Endothelial cell of umbilical vein (primary cell): Measurements from ENCODE around the gene ADSS1. TPM values are rescaled to one million over a fixed set of nuclear protein-coding genes. Genes with fewer than 3 reads are reported as not detected.

Experiments
- BruUV-seq: library from RNA; stranded (reverse); fragments of 400-500 nt; replicated peaks from 2 replicates; lab custom pipeline; 2021; lab: Mats Ljungman, UMichigan
- CTCF ChIA-PET: fragments of 300-600, 350-600 bp; sonication (Branson Sonifier 250); formaldehyde crosslinking; loops from one replicate; lab custom pipeline; 2021; ENCODE audit warnings: antibody characterized with exemption, inconsistent platforms; lab: Charles Lee
- POLR2A ChIA-PET: fragments of 300-600, 350-600 bp; sonication (Branson Sonifier 250); formaldehyde crosslinking; loops from one replicate; lab custom pipeline; 2021; ENCODE audit warnings: antibody characterized with exemption, inconsistent platforms; lab: Charles Lee
- DNase-seq: peaks from one replicate; pipeline ENCODE4 v3.0.0-alpha.2; 2011; ENCODE audit warnings: low read depth, low spot score
- FAIRE-seq: peaks from 2 replicates; lab custom pipeline; 2011; peaks lifted over from hg19 to GRCh38; lab: Jason Lieb, UNC
- H2AFZ ChIP-seq: 2 replicates; pipeline ENCODE4 v1.6.0; 2012; ENCODE audit warnings: low read depth, low read length, control low read depth, inconsistent platforms
- H3K27ac ChIP-seq: 2 replicates; pipeline ENCODE4 v1.5.1; 2011; ENCODE audit warnings: low read depth, mild to moderate bottlenecking, control low read depth, low read length, moderate library complexity; ENCODE audit not compliant: insufficient read depth
- H3K27me3 ChIP-seq, 2 experiments: 2 replicates each; pipeline versions ENCODE4 v1.6.0 to v1.6.1; 2011; ENCODE audit warnings: low read length in 2 of 2, mixed read lengths in 1 of 2; ENCODE audit not compliant: control insufficient read depth in 2 of 2, insufficient read depth in 2 of 2
- H3K36me3 ChIP-seq, 2 experiments: 2 replicates in 1 of 2; 3 replicates in 1 of 2; pipeline ENCODE4 v1.5.1; 2011; ENCODE audit warnings: low read length in 2 of 2, mild to moderate bottlenecking in 1 of 2, moderate library complexity in 1 of 2; ENCODE audit not compliant: control insufficient read depth in 2 of 2, insufficient read depth in 2 of 2; ENCODE audit errors: extremely low read depth in 1 of 2
- H3K4me1 ChIP-seq: 3 replicates; pipeline ENCODE4 v1.5.1; 2011; ENCODE audit warnings: mild to moderate bottlenecking, low read length; ENCODE audit not compliant: control insufficient read depth, insufficient read depth; ENCODE audit errors: extremely low read depth
- H3K4me2 ChIP-seq: 2 replicates; pipeline ENCODE4 v1.6.1; 2011; ENCODE audit warnings: low read length, control low read depth, mixed read lengths; ENCODE audit not compliant: insufficient read depth
- H3K4me3 ChIP-seq, 3 experiments: fragments of 200-600 bp in 1 of 3; sonication (generic), shearing (Covaris generic) in 1 of 3; replicated peaks in 1 of 3; 2 replicates each; pipeline ENCODE4 v1.5.1; 2011 to 2016; ENCODE audit warnings: control low read depth in 3 of 3, low read length in 3 of 3, mild to moderate bottlenecking in 2 of 3, inconsistent platforms in 1 of 3, low read depth in 1 of 3, moderate library complexity in 1 of 3; ENCODE audit not compliant: insufficient read depth in 1 of 3
- H3K79me2 ChIP-seq: 2 replicates; pipeline ENCODE4 v1.6.0; 2012; ENCODE audit warnings: low read length, inconsistent platforms; ENCODE audit not compliant: control insufficient read depth, insufficient read depth
- H3K9ac ChIP-seq: replicated peaks from 2 replicates; pipeline ENCODE3; 2011; ENCODE audit warnings: low read length, control low read depth; ENCODE audit not compliant: insufficient read depth; ENCODE audit errors: extremely low read depth
- H3K9me1 ChIP-seq: replicated peaks from 3 replicates; pipeline ENCODE4 v1.6.0; 2011; ENCODE audit warnings: mild to moderate bottlenecking, low read length; ENCODE audit not compliant: control insufficient read depth, insufficient read depth; ENCODE audit errors: extremely low read depth
- H3K9me3 ChIP-seq: replicated peaks from 2 replicates; pipeline ENCODE4 v1.5.1; 2012; ENCODE audit warnings: low read length, inconsistent platforms; ENCODE audit not compliant: control insufficient read depth, insufficient read depth
- H4K20me1 ChIP-seq: replicated peaks from 2 replicates; pipeline ENCODE3; 2011; ENCODE audit warnings: mild to moderate bottlenecking, low read length; ENCODE audit not compliant: control insufficient read depth, insufficient read depth; ENCODE audit errors: extremely low read depth
- FOS ChIP-seq: IDR thresholded peaks from 2 replicates; pipeline ENCODE4 v1.6.1; 2011; ENCODE audit warnings: mild to moderate bottlenecking, low read length, moderate library complexity, borderline replicate concordance; ENCODE audit not compliant: insufficient read depth
- GATA2 ChIP-seq: IDR thresholded peaks from 2 replicates; pipeline ENCODE4 v1.7.0; 2011; ENCODE audit warnings: low read depth, mild to moderate bottlenecking, moderate library complexity, mixed read lengths, low read length; ENCODE audit not compliant: insufficient read length, insufficient read depth
- JUN ChIP-seq: IDR thresholded peaks from 2 replicates; pipeline ENCODE4 v1.6.1; 2011; ENCODE audit warnings: borderline replicate concordance, low read depth; ENCODE audit not compliant: insufficient read length, insufficient read depth
- MYC ChIP-seq: IDR thresholded peaks from one replicate; pipeline ENCODE4 v1.6.1; 2011; ENCODE audit warnings: mild to moderate bottlenecking, low read depth, low read length
- POLR2A ChIP-seq: IDR thresholded peaks from 2 replicates; pipeline ENCODE4 v1.6.1; 2012; ENCODE audit warnings: low read depth, mild to moderate bottlenecking, control low read depth, low read length
- POLR2AphosphoS5 ChIP-seq: IDR thresholded peaks from 2 replicates; pipeline ENCODE4 v1.6.1; 2012; ENCODE audit warnings: low read depth, mild to moderate bottlenecking, control low read depth, low read length, moderate library complexity; ENCODE audit not compliant: insufficient read depth
- dilution Hi-C: fragments of 300-500 bp; cut with MboI; formaldehyde crosslinking; loops from one replicate; pipeline ENCODE4 v1.15.0; 2019; ENCODE audit warnings: low sequenced_read_pairs; ENCODE audit not compliant: extremely low pct_ligation_motif_present
- intact Hi-C: fragments of 100-400 bp; cut with micrococcal nuclease; formaldehyde crosslinking; loops from one replicate; pipeline ENCODE4 v1.10.0; 2022
- polyA plus RNA-seq, 4 experiments: library from polyadenylated mRNA; depleted of rRNA in 3 of 4; stranded (reverse) in 3 of 4; unstranded in 1 of 4; fragments of >200 nt; gene quantifications; 2 replicates each; pipeline versions ENCODE4 v1.2.1 to v1.2.3, GENCODE V29; 2011 to 2012; ENCODE audit warnings: missing spikeins in 1 of 4
- total RNA-seq: library from RNA; stranded (reverse); gene quantifications from 2 replicates; pipeline ENCODE4 v1.2.3, GENCODE V29; 2021
- TF ChIP-seq, protein P1 (sequence below), 2 donors: IDR thresholded peaks; 1 replicate in 1 of 2; 2 replicates in 1 of 2; pipeline ENCODE4 v1.5.1; 2011; ENCODE audit warnings: low read length in 2 of 2, mild to moderate bottlenecking in 2 of 2, moderate library complexity in 2 of 2, control low read depth in 1 of 2, inconsistent platforms in 1 of 2, low read depth in 1 of 2; ENCODE audit not compliant: insufficient read depth in 1 of 2; ENCODE audit errors: extremely low read depth in 1 of 2

The ADSS1 gene
- total and polyA plus RNA-seq, 2 donors (not counting 3 experiments of a cell fraction or from before 2014, with no cell fraction given) = 1.9 TPM

DNA sequence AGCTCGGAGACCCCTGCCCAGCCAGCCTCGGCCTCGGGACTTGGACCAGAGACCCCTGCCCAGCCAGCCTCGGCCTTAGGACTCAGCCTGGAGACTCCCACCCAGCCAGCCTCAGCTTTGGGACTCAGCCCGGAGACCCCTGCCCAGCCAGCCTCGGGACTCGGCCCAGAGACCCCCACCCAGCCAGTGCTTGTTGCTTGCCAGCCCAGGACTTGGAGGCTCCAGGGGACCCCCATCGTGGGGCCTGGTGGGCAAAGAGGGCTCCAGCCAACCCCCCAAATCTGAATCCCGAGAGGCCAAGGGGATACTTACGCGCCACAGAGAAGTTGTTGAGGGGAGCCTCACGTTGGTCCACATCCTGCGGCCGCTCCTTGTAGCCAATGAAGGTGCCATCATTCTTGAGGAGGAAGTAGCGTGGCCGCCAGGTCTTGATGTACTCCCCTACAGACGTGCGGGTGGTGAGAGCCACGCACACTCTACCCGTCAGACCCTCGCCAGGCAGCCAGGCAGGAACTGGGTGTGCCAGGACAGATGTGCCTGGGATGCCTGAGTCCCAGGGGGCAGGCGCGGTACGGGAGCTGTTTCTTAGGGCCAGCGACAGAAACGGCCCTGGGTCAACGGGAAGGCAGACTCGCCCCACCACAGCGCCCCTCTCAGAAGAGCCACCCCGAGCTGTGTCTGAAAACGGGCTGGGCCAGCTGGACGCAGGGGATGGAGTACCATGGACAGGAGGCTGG, 55.9 kb downstream of the ADSS1 start:
- Histone ChIP-seq H3K4me2 (no peak overlapping the region), H3K36me3 (peaks cover 4 to 20% of the 10 kb centered on the region in 2 experiments), H3K4me3 (no peak overlapping the region), H3K79me2 (peaks cover 6% of the 10 kb centered on the region), H3K4me1 (no peaks in the 10 kb centered on the region), H3K9ac (no peak overlapping the region), H3K9me3 (no peaks in the 10 kb centered on the region), H3K27me3 (no peaks in the 10 kb centered on the region), H4K20me1 (no peaks in the 10 kb centered on the region), H2AFZ (no peak overlapping the region), H3K27ac (no peak overlapping the region), H3K9me1 (no peaks in the 10 kb centered on the region)
- DNase-seq (no peak), FAIRE-seq (no peak)
- intact Hi-C loops = no loop called here
- dilution Hi-C loops = no loop called here
- TF ChIP-seq FOS = no peak
- TF ChIP-seq POLR2AphosphoS5 = no peak
- no peak for TF ChIP-seq JUN
- TF ChIP-seq, protein P1, sequence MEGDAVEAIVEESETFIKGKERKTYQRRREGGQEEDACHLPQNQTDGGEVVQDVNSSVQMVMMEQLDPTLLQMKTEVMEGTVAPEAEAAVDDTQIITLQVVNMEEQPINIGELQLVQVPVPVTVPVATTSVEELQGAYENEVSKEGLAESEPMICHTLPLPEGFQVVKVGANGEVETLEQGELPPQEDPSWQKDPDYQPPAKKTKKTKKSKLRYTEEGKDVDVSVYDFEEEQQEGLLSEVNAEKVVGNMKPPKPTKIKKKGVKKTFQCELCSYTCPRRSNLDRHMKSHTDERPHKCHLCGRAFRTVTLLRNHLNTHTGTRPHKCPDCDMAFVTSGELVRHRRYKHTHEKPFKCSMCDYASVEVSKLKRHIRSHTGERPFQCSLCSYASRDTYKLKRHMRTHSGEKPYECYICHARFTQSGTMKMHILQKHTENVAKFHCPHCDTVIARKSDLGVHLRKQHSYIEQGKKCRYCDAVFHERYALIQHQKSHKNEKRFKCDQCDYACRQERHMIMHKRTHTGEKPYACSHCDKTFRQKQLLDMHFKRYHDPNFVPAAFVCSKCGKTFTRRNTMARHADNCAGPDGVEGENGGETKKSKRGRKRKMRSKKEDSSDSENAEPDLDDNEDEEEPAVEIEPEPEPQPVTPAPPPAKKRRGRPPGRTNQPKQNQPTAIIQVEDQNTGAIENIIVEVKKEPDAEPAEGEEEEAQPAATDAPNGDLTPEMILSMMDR (IDR thresholded peaks at IDR 0.05; ENCODE audit: extremely low read depth in 1 of 2, insufficient read depth in 1 of 2, low read depth in 1 of 2, low read length in 2 of 2) = no peak
- TF ChIP-seq POLR2A = no peak
- no peak for TF ChIP-seq GATA2
- no peak for TF ChIP-seq MYC
- ChIA-PET POLR2A (no interaction called here), CTCF (interaction anchor here (4.4 kb wide), 1 partner anchor 11 kb away, joined by 31 read pairs; no protein-coding TSS in a partner anchor)
- no TSS peak for BruUV-seq
